CMK (cell line): ENCODE measurements around the gene NUDT8.
"Not testable (repeated sequence)": the region's sequence is repeated elsewhere in the genome, so short reads cannot be mapped to it uniquely, and the experiment has no call there.

Source experiments
- DNase-seq: peaks from one replicate; pipeline ENCODE4 v3.0.0-alpha.2; 2010; ENCODE audit warnings: low read depth

Gene NUDT8

DNA sequence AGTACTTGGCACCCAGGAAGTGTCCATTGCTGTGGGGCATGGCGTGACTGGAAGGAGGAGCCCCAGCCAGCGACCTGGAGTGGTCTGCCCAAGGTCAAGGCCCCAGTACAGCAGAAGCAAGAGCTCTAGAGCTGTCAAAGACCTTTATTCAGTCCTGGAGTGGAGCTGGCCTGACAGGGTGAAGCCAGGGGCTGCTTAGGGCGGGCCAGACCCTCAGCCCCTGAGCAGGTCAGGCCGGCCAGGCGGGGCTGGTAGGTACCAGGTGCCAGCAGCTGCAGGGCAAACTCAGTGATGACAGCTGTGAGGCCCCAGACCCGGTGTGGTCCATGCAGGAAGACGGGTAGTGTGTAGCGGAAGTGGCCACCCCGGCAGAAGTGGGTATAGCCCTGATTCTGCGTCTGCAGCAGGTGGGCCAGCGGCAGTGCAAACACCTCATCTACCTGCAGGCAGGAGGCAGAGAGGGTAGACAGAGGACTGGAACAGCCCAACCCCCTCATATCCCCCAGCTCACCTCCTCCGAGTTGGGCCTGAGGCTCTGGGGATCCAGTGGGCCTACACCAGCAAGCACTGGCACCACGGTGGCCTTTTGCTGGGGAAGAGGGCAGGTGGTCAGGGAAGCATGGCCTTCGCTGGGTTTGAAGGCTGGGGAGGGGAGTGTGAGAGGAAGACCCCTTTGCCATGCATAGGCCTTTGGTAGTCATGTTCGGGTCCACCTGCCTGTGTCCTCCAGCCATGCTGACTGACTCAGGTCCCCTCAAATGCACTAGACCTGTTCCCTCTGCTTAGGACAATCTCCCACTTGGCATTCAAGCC is 1.7 kb downstream of the NUDT8 start:
- DNase-seq, result no peak

DNA sequence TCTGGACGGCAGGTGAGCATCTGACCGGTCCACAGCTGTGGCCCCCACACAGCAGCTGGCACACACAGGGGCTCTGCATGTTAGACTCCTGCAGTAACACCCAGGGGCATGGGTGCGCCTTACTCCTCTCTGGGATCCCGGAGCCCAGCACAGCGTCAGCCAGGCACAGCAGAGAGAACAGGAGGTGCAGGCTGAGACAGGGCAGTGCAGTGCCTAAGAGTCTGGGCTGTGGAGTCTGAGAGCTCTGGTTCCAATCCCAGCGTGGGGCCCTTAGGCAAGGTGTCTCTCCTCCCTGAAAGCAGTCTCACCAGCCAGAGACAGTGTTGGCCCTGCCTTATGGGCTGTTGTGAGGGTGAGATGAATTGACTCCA is 2.3 kb downstream of the NUDT8 start:
- no peak for DNase-seq

DNA sequence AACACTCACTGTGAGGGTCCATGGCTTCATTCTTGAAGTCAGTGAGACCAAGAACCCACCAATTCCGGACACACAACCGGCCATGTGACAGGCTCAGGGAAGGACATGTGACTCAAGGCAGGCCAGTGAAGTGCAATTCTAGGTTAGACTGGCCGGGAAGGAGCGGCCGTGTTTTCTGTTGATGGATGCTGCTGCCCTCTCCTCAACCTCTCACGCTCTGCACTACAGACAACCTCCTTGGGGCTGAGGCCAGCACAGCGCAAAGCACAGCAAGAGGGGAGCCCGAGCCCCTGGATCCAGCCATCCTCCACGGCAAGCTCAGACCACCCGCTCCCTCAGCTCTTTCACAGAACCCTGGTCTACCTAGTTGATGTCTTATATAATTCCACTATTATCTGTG is 2.8 kb downstream of the NUDT8 start:
- DNase-seq, result no peak

DNA sequence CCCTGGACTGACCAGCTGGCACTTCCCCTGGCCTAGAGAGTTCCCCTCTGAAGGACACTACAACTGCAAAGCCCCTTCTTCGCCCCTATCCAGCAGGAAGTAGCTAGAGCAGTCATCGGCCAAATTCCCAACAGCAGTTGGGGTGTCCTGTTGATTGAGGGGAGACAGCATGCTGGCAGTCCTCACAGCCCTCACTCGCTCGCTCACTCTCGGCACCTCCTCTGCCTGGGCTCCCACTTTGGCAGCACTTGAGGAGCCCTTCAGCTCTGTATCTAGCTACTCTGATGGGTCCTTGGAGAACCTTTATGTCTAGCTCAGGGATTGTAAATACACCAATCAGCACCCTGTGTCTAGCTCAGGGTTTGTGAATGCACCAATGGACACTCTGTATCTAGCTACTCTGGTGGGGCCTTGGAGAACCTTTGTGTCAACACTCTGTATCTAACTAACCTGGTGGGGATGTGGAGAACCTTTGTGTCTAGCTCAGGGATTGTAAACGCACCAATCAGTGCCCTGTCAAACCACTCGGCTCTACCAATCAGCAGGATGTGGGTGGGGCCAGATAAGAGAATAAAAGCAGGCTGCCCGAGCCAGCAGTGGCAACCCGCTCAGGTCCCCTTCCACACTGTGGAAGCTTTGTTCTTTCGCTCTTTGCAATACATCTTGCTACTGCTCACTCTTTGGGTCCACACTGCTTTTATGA is 3.5 kb downstream of the NUDT8 start:
- DNase-seq, result not testable (repeated sequence)

DNA sequence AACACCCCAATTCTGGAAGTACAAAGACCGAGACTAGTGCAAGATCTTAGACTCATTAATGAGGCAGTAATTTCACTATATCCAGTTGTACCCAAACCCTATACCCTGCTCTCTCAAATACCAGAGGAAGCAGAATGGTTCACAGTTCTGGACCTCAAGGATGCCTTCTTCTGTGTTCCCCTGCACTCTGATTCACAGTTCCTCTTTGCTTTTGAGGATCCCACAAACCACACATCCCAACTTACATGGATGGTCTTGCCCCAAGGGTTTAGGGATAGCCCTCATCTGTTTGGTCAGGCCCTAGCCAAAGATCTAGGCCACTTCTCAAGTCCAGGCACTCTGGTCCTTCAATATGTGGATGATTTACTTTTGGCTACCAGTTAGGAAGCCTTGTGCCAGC is 5.9 kb downstream of the NUDT8 start:
- DNase-seq, result not testable (repeated sequence)

DNA sequence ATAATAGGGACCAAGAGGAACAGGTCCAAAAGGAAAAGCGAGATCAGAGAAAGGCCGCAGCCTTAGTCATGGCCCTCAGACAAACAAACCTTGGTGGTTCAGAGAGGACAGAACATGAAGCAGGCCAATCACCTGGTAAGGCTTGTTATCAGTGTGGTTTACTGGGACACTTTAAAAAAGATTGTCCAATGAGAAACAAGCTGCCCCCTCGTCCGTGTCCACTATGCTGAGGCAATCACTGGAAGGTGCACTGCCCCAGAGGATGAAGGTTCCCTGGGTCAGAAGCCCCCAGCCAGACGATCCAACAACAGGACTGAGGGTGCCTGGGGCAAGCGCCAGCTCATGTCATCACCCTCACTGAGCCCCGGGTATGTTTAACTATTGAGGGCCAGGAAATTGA is 6.8 kb downstream of the NUDT8 start:
- DNase-seq, result not testable (repeated sequence)

DNA sequence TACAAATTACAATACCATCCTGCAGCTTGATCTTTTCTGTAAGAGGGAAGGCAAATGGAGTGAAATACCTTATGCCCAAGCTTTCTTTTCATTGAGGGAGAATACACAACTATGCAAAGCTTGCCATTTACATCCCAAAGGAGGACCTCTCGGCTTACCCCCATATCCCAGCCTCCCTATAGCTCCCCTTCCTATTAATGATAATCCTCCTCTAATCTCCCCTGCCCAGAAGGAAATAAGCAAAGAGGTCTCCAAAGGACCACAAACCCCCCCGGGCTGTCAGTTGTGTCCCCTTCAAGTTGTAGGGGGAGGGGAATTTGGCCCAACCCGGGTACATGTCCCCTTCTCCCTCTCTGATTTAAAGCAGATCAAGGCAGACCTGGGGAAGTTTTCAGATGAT is 7.8 kb downstream of the NUDT8 start:
- not testable (repeated sequence) for DNase-seq

- not testable (repeated sequence) for DNase-seq
These were observed 9.1 kb downstream of the NUDT8 start for GRCh38 chr11:67620621-67621020.

DNA sequence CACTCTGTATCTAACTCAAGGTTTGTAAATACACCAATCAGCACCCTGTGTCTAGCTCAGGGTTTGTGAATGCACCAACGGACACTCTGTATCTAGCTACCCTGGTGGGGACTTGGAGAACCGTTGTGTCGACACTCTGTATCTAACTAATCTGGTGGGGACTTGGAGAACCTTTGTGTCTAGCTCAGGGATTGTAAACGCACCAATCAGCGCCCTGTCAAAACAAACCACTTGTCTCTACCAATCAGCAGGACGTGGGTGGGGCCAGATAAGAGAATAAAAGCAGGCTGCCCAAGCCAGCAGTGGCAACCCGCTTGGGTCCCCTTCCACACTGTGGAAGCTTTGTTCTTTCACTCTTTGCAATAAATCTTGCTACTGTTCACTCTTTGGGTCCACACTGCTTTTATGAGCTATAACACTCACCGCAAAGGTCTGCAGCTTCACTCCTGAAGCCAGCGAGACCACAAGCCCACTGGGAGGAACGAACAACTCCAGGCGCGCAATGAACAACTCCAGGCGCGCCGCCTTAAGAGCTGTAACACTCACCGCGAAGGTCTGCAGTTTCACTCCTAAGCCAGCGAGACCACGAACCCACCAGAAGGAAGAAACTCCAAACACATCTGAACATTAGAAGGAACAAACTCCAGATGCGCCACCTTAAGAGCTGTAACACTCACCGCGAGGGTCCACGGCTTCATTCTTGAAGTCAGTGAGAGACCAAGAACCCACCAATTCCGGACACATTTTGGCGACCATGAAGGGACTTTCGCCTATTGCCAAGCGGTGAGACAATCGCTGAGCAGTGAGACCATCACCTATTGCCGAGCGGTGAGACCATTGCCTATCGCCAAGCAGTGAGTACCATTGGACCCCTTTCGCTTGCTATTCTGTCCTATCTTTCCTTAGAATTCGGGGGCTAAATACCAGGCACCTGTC is 9.8 kb downstream of the NUDT8 start:
- DNase-seq, result not testable (repeated sequence)

- not testable (repeated sequence) for DNase-seq
These were observed 10.7 kb downstream of the NUDT8 start for GRCh38 chr11:67618901-67619659.

GRCh38 chr11:67617243-67617953 is 12.3 kb downstream of the NUDT8 start:
- DNase-seq, result no peak

DNA sequence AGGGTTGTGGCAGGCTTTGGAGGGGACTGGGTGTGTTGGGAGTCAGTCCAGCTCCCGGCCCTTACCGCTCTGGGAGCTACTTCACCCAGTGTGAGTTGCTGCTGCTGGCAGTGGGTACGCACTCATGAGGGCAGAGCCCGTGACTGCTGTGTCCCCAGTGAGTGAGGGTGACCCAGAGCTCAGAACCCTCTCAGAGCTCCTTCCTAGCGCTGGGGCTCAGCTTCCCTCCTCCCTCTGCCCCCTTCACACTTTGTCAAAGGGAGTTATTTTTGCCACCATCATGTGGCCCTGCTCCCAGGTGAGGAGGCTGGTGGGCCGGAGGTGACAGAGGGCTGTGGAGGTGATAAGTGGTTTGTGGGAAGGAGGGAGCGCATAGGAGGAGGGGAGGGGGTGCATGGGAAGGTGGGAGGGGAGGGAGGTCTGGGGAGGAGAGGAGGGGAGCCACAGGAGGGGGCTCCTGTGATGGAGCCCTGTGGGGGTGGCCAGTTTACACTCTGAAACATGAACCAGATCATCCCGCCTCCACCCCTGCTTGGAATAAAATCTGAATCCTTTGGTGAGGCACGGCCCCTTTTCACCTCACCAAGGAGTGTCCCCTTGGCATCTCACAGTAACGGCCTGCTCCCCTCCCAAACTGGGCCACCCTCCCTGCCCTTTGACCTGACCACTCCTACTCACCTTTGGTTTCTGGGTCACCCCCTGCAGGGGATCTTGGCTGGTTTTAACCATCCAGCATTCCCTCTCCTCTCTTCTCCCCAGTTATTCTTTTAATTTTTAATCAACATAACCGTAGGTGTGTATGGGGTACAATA is 13.1 kb downstream of the NUDT8 start:
- no peak for DNase-seq

DNA sequence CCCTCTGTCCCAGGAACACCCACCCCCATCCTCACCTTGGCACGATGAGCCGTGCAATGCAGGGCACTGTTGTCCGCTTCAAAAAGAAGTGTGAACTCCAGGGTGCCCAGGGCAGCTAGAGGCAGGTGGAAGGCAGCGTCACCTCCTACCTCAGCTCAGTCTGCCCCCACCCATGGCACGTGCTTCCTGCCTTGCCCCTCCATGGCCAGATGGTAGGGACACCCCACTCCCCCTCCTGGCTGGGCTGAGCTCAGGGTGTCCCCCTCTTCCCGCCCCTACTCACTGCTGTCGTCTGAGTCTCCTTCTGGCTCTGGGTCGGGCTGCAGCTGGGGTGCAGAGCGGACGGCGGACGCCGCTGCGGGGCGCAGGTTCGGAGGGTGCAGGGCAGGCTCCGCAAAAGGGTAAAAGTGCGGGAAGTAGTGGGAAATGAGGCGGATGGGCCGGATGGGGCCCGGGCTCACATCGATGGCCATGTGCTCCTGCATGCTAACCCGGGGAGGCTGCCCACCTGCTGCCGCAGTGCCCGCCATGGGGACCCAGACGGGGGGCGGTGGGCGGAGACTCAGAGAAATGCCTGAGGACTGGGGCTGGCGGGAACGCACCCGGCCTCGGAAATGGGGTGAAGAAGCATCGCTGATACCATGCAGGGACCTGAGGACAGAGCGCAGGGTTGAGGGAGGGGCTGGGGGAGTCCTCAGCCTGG is 13.9 kb downstream of the NUDT8 start:
- no peak for DNase-seq

GRCh38 chr11:67614730-67615714 is 14.7 kb downstream of the NUDT8 start:
- no peak for DNase-seq

DNA sequence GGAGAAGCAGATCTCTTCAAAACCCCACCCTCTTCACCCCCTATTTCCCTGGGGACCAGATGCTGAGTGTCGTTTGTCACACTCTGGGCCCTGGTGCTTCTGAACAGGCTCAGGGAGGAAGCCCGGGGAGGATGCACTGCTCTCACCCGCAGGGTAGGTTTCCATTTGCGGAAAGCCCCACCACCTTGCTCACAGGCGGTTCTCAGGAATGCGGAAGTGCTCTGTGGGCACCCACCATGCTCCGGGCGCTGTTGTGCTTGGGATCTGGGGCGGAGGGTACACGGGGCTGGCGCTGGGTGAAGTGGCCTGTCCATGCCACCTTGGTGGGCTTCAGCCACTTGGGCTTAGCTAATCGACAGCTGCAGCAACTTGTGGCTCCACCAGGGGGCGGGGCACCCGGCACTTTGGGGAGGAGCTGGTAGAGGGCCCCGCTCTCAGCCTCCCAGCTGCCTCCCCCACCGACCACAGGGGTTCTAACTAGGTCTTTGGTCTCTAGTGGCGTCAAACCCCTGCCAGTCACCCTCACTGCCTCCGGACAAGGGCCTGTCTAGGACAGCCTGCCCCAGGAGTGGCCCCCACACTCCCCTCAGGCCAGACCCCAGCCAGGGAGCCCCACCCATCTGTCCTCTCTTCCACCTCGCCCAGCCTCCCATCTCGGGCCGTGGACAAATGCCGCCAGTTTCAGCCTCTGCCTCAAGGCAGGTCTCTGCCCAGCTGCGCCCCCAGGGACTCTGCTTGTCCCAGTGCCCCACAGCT is 15.6 kb downstream of the NUDT8 start:
- peak; percentile 51 for DNase-seq

GRCh38 chr11:67613313-67613959 is 16.3 kb downstream of the NUDT8 start:
- DNase-seq, result no peak

DNA sequence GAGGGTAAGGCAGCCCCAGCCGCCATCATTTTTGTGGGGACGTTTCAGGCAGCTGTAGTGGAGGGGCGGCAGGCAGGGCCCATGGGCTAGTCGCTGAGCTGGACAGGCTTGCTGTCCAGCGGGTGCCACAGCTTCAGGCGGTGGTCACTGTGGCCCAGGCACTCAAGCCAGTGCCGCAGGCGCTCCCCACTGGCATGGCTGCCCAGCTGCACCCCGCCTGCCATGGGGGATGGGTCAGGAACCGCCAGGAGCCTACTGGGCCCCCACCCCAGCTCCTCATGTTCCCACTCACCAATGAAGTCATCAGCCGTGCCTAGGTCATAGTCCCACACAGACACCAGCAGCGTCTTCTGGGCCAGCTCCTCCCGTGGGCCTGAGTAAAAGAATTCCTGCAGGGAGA is 17.0 kb downstream of the NUDT8 start:
- no peak for DNase-seq
